ENCODE measurements around the gene C16orf86.

DNA sequence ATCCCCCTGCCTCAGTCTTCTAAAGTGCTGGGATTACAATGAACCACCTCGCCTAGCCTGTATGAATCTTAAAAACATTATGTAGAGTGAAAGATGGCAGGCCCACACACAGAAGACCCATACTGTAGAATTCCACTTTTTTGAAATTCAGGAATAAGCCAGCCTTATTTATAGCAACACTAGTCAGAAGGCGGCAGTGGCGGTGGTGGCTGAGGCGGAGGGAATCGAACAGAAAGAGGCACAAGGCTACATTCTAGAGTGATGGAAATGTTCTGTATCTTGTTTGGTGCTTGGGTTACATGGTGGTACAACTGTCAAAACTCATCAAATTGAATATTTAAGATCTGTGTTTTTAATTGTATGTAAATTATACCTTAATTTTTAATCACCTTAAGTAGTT lies 41.2 kb downstream of the C16orf86 start:
- no peak for TF ChIP-seq ZNF8 (CRISPR knock-in tag; IDR thresholded peaks at IDR 0.05)
- TF ChIP-seq, protein P1, sequence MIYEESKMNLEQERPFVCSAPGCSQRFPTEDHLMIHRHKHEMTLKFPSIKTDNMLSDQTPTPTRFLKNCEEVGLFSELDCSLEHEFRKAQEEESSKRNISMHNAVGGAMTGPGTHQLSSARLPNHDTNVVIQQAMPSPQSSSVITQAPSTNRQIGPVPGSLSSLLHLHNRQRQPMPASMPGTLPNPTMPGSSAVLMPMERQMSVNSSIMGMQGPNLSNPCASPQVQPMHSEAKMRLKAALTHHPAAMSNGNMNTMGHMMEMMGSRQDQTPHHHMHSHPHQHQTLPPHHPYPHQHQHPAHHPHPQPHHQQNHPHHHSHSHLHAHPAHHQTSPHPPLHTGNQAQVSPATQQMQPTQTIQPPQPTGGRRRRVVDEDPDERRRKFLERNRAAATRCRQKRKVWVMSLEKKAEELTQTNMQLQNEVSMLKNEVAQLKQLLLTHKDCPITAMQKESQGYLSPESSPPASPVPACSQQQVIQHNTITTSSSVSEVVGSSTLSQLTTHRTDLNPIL (CRISPR knock-in tag; IDR thresholded peaks at IDR 0.05; ENCODE audit: low read depth): no peak
- TF ChIP-seq, protein P2, sequence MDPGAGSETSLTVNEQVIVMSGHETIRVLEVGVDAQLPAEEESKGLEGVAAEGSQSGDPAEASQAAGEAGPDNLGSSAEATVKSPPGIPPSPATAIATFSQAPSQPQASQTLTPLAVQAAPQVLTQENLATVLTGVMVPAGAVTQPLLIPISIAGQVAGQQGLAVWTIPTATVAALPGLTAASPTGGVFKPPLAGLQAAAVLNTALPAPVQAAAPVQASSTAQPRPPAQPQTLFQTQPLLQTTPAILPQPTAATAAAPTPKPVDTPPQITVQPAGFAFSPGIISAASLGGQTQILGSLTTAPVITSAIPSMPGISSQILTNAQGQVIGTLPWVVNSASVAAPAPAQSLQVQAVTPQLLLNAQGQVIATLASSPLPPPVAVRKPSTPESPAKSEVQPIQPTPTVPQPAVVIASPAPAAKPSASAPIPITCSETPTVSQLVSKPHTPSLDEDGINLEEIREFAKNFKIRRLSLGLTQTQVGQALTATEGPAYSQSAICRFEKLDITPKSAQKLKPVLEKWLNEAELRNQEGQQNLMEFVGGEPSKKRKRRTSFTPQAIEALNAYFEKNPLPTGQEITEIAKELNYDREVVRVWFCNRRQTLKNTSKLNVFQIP (CRISPR knock-in tag; IDR thresholded peaks at IDR 0.05; ENCODE audit: borderline replicate concordance, low read depth): no peak
- TF ChIP-seq ESRRG (CRISPR knock-in tag; IDR thresholded peaks at IDR 0.05): no peak
- TF ChIP-seq BACH2 (CRISPR knock-in tag; IDR thresholded peaks at IDR 0.05; ENCODE audit: borderline replicate concordance): no peak
- TF ChIP-seq, protein P3, sequence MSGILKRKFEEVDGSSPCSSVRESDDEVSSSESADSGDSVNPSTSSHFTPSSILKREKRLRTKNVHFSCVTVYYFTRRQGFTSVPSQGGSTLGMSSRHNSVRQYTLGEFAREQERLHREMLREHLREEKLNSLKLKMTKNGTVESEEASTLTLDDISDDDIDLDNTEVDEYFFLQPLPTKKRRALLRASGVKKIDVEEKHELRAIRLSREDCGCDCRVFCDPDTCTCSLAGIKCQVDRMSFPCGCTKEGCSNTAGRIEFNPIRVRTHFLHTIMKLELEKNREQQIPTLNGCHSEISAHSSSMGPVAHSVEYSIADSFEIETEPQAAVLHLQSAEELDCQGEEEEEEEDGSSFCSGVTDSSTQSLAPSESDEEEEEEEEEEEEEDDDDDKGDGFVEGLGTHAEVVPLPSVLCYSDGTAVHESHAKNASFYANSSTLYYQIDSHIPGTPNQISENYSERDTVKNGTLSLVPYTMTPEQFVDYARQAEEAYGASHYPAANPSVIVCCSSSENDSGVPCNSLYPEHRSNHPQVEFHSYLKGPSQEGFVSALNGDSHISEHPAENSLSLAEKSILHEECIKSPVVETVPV (CRISPR knock-in tag; IDR thresholded peaks at IDR 0.05): no peak
- no peak for TF ChIP-seq SNAI2 (CRISPR knock-in tag; IDR thresholded peaks at IDR 0.05)
- no peak for TF ChIP-seq ZFP3 (CRISPR knock-in tag; IDR thresholded peaks at IDR 0.05)
- no peak for TF ChIP-seq TCF4 (CRISPR knock-in tag; IDR thresholded peaks at IDR 0.05; ENCODE audit: borderline replicate concordance)
- no peak for TF ChIP-seq TOX (CRISPR knock-in tag; IDR thresholded peaks at IDR 0.05; ENCODE audit: borderline replicate concordance)
- TF ChIP-seq GLIS3 (CRISPR knock-in tag; IDR thresholded peaks at IDR 0.05): no peak
- no peak for TF ChIP-seq ZFP30 (CRISPR knock-in tag; IDR thresholded peaks at IDR 0.05)

Measured in SK-N-SH treated with all-trans-retinoic acid at 6 μM for 48 hours (cell line).